MM.1S (cell line): ENCODE data around the gene XPO5.

ENCODE experiments used
- DNase-seq: peaks from one replicate; pipeline ENCODE4 v3.0.0-alpha.2; 2015
- H2AFZ ChIP-seq: fragments of 300-600 bp; sonication (generic); 2 replicates; pipeline ENCODE4 v1.6.0; 2016; ENCODE audit warnings: antibody characterized with exemption, low read length
- H3F3A ChIP-seq: fragments of 300-600 bp; sonication (generic); 2 replicates; pipeline ENCODE4 v1.6.1; 2016; ENCODE audit warnings: mild to moderate bottlenecking, antibody characterized with exemption, low read length, moderate library complexity, mixed read lengths; ENCODE audit not compliant: insufficient read depth
- H3K27ac ChIP-seq: fragments of 300-600 bp; sonication (generic); 2 replicates; pipeline ENCODE4 v1.5.1; 2016; ENCODE audit warnings: mild to moderate bottlenecking, low read length
- H3K27me3 ChIP-seq: fragments of 300-600 bp; sonication (generic); replicated peaks from 2 replicates; pipeline ENCODE4 v1.6.0; 2016; ENCODE audit warnings: low read length; ENCODE audit not compliant: insufficient read depth
- H3K36me3 ChIP-seq: fragments of 300-600 bp; sonication (generic); replicated peaks from 2 replicates; pipeline ENCODE4 v1.6.1; 2016; ENCODE audit warnings: mild to moderate bottlenecking, low read length, mixed read lengths; ENCODE audit not compliant: insufficient read depth
- H3K4me1 ChIP-seq: fragments of 300-600 bp; sonication (generic); 2 replicates; pipeline ENCODE4 v1.6.1; 2016; ENCODE audit warnings: low read length, mixed read lengths
- H3K4me2 ChIP-seq: fragments of 300-600 bp; sonication (generic); 2 replicates; pipeline ENCODE4 v1.6.0; 2016; ENCODE audit warnings: low read depth, low read length
- H3K4me3 ChIP-seq: fragments of 300-600 bp; sonication (generic); 2 replicates; pipeline ENCODE4 v1.5.1; 2016; ENCODE audit warnings: low read length, mixed read lengths
- H3K79me2 ChIP-seq: fragments of 300-600 bp; sonication (generic); 2 replicates; pipeline ENCODE4 v1.6.1; 2016; ENCODE audit warnings: mixed run types, low read length, mixed read lengths
- H3K9ac ChIP-seq: fragments of 300-600 bp; sonication (generic); 2 replicates; pipeline ENCODE4 v1.6.1; 2016; ENCODE audit warnings: low read length, mixed read lengths
- H3K9me2 ChIP-seq: fragments of 300-600 bp; sonication (generic); replicated peaks from 2 replicates; pipeline ENCODE4 v1.6.1; 2016; ENCODE audit warnings: mild to moderate bottlenecking, low read length, mixed read lengths; ENCODE audit not compliant: insufficient read depth
- H3K9me3 ChIP-seq: fragments of 300-600 bp; sonication (generic); replicated peaks from 2 replicates; pipeline ENCODE4 v1.6.1; 2016; ENCODE audit warnings: mild to moderate bottlenecking, low read length, mixed read lengths; ENCODE audit not compliant: insufficient read depth
- H4K20me1 ChIP-seq: fragments of 300-600 bp; sonication (generic); 2 replicates; pipeline ENCODE4 v1.6.1; 2016; ENCODE audit warnings: mild to moderate bottlenecking, low read length, moderate library complexity, mixed read lengths; ENCODE audit not compliant: insufficient read depth
- EZH2 ChIP-seq: fragments of 300-600 bp; sonication (generic); optimal IDR thresholded peaks from 2 replicates; pipeline ENCODE3; 2017; ENCODE audit warnings: low read depth, mild to moderate bottlenecking, antibody characterized with exemption, low read length, mixed read lengths
- EZH2phosphoT487 ChIP-seq: fragments of 300-600 bp; sonication (generic); IDR thresholded peaks from 2 replicates; pipeline ENCODE4 v1.6.1; 2018; ENCODE audit warnings: antibody characterized with exemption, low read length
- TF ChIP-seq, protein P1 (sequence below): fragments of 300-600 bp; sonication (generic); IDR thresholded peaks from 2 replicates; pipeline ENCODE4 v1.5.1; 2016; ENCODE audit warnings: antibody characterized with exemption, low read length, mixed read lengths

The XPO5 gene

DNA sequence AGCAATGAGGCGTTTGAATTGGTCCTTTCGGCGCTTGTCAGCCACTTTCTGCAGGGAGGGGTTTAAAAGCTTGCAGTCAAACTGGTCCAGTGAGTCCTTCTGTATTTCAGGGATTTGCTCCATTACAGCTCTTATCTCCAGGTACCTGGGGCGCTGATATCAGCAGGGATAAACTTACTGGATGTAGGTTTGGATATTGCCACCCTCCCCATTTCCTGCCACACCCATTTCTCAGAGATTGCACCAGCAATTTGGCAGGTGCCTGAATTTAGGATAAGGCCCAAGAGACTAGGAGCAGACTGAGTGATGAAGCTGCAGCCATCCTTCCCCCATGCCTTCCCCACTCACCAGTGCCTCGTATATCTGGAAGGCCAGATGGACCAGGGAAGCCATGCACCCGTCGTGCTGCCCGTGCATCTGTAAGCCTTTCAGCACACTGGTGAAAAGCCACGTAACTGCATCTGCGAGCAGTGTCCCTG lies 51.3 kb downstream of the XPO5 start:
- no peak for TF ChIP-seq EZH2
- no peak for TF ChIP-seq EZH2phosphoT487
- TF ChIP-seq, protein P1, sequence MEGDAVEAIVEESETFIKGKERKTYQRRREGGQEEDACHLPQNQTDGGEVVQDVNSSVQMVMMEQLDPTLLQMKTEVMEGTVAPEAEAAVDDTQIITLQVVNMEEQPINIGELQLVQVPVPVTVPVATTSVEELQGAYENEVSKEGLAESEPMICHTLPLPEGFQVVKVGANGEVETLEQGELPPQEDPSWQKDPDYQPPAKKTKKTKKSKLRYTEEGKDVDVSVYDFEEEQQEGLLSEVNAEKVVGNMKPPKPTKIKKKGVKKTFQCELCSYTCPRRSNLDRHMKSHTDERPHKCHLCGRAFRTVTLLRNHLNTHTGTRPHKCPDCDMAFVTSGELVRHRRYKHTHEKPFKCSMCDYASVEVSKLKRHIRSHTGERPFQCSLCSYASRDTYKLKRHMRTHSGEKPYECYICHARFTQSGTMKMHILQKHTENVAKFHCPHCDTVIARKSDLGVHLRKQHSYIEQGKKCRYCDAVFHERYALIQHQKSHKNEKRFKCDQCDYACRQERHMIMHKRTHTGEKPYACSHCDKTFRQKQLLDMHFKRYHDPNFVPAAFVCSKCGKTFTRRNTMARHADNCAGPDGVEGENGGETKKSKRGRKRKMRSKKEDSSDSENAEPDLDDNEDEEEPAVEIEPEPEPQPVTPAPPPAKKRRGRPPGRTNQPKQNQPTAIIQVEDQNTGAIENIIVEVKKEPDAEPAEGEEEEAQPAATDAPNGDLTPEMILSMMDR: no peak
- no peak for DNase-seq
- no peaks in the 10 kb centered on the region for H3K4me1 ChIP-seq
- no peak overlapping the region for H2AFZ ChIP-seq
- H4K20me1 ChIP-seq: no peaks in the 10 kb centered on the region
- H3K9me2 ChIP-seq: no peaks in the 10 kb centered on the region
- no peaks in the 10 kb centered on the region for H3K9me3 ChIP-seq
- peaks cover 10% of the 10 kb centered on the region; the same call in 1 of the 2 replicates for H3K79me2 ChIP-seq
- no peak overlapping the region for H3K4me3 ChIP-seq
- H3F3A ChIP-seq: 0 out of 2 replicates have a peak, but pooled peaks cover 4% of the 10 kb centered on the region
- no peaks in the 10 kb centered on the region for H3K27me3 ChIP-seq
- no peak overlapping the region for H3K27ac ChIP-seq
- H3K36me3 ChIP-seq: peaks cover 15% of the 10 kb centered on the region
- no peak overlapping the region for H3K4me2 ChIP-seq
- no peak overlapping the region for H3K9ac ChIP-seq

DNA sequence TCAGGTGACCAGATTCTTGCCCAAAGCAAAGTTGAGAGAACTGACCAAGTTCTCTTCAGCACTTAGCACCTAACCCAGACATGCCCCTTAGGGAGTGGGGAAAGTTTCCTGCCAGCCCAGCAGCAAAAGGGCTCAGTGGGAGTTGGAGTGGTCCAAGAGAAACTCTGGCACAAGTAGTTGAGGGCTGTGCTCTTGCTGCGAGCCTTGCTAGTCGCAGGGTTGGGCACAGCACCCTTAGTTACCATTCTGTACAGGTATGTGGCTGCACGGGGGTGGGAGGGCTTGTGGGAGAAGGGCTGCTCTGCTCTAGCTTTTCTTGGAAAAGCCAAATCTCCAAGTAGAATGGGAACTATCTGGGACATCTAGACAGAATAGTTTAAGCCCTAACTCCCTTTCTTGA lies 52.6 kb downstream of the XPO5 start:
- H3K9ac ChIP-seq: no peak overlapping the region
- no peak for TF ChIP-seq EZH2phosphoT487
- TF ChIP-seq, protein P1: no peak
- TF ChIP-seq EZH2: no peak
- DNase-seq: no peak
- H3F3A ChIP-seq: 0 out of 2 replicates have a peak, but pooled peaks cover 4% of the 10 kb centered on the region
- H3K4me2 ChIP-seq: no peak overlapping the region
- H3K4me1 ChIP-seq: 0 out of 2 replicates have a peak, but pooled peaks cover 3% of the 10 kb centered on the region
- H2AFZ ChIP-seq: no peak overlapping the region
- H3K27ac ChIP-seq: no peak overlapping the region
- H3K9me3 ChIP-seq: no peaks in the 10 kb centered on the region
- no peaks in the 10 kb centered on the region for H4K20me1 ChIP-seq
- H3K36me3 ChIP-seq: peaks cover 18% of the 10 kb centered on the region
- H3K9me2 ChIP-seq: no peaks in the 10 kb centered on the region
- H3K4me3 ChIP-seq: no peak overlapping the region
- peaks cover 22% of the 10 kb centered on the region for H3K79me2 ChIP-seq
- H3K27me3 ChIP-seq: no peaks in the 10 kb centered on the region

DNA sequence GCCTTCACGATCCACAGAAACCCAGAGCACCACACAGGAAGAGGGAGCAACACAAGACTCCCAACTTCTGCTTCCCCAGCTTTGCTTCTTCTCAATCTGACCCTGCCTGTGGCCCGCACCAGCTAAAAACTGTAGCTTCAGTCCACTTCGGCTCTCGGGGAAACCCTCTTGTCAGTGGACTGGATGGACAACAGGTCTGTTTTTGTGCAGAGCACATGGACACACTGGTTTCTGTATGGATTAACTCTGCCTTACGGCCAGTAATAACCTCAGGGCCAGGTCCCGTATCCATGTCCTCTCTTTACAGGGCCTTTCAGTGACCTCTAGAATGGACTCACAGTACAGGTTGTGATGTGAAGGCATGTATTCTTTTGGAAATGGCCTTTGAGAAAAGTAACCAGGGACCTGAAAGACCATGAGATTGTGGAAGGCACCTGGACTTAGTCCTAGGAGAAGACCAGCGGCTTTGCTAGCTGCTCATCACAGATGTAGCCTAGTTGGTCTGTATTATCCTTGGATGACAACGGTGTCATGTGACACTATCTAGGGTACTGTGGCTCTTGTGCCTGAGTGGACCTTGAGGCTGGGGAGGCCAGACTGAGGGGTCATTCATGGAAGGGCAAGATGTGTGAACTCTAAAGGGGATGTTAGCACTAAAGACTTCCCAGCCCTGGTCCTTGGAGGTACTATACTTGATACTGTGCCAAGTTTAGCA lies 53.1 kb downstream of the XPO5 start:
- no peaks in the 10 kb centered on the region for H3K27me3 ChIP-seq
- 0 out of 2 replicates have a peak, but pooled peaks cover 4% of the 10 kb centered on the region for H3F3A ChIP-seq
- no peak overlapping the region for H3K9ac ChIP-seq
- peaks cover 28% of the 10 kb centered on the region for H3K79me2 ChIP-seq
- H3K27ac ChIP-seq: no peak overlapping the region
- TF ChIP-seq EZH2phosphoT487 (no peak), EZH2 (no peak)
- TF ChIP-seq, protein P1: no peak
- 0 out of 2 replicates have a peak, but pooled peaks cover 3% of the 10 kb centered on the region for H3K4me1 ChIP-seq
- peaks cover 18% of the 10 kb centered on the region for H3K36me3 ChIP-seq
- H2AFZ ChIP-seq: no peak overlapping the region
- no peak overlapping the region for H3K4me3 ChIP-seq
- no peak for DNase-seq
- H4K20me1 ChIP-seq: no peaks in the 10 kb centered on the region
- H3K4me2 ChIP-seq: no peak overlapping the region
- H3K9me3 ChIP-seq: no peaks in the 10 kb centered on the region
- no peaks in the 10 kb centered on the region for H3K9me2 ChIP-seq
